ENCODE measurements around the gene CIAPIN1.

DNA sequence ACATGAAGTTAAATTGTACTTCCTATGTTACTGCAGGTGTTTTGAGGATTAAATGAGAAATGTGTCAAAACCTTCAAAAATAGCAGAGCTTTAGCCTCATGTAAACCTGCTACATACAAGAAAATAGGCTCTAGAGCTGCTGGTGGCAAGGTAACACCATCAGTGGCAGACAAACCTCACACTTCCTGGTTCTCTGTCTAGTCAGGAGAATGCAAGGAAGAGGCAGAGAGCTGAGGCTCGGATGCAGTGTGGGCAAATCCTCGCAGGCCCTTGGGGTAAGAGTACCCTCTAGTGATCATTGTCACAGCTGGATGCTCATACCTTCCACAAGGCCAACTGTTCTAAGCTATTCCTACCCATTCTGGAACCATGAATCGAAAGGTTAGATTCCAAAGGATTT, 14.2 kb downstream of the CIAPIN1 start:
- TF ChIP-seq POLR2A (IDR thresholded peaks at IDR 0.05) = no peak
- TF ChIP-seq, protein P1, sequence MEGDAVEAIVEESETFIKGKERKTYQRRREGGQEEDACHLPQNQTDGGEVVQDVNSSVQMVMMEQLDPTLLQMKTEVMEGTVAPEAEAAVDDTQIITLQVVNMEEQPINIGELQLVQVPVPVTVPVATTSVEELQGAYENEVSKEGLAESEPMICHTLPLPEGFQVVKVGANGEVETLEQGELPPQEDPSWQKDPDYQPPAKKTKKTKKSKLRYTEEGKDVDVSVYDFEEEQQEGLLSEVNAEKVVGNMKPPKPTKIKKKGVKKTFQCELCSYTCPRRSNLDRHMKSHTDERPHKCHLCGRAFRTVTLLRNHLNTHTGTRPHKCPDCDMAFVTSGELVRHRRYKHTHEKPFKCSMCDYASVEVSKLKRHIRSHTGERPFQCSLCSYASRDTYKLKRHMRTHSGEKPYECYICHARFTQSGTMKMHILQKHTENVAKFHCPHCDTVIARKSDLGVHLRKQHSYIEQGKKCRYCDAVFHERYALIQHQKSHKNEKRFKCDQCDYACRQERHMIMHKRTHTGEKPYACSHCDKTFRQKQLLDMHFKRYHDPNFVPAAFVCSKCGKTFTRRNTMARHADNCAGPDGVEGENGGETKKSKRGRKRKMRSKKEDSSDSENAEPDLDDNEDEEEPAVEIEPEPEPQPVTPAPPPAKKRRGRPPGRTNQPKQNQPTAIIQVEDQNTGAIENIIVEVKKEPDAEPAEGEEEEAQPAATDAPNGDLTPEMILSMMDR (IDR thresholded peaks at IDR 0.05) = no peak
- TF ChIP-seq POLR2AphosphoS5 (IDR thresholded peaks at IDR 0.05) = no peak

All from suprapubic skin (tissue), 4 donors.